22Rv1 (cell line): Measurements from ENCODE around the gene TNFAIP8L1.

ENCODE experiments used
- ZFX ChIP-seq: fragments of 450-650 bp; IDR thresholded peaks from 2 replicates; pipeline ENCODE4 v1.6.1; 2017; ENCODE audit warnings: antibody characterized with exemption, borderline replicate concordance
- TF ChIP-seq, protein P1 (sequence below): fragments of 450-650 bp; IDR thresholded peaks from 2 replicates; pipeline ENCODE4 v1.5.1; 2017; ENCODE audit warnings: mild to moderate bottlenecking

- TF ChIP-seq, protein P1, sequence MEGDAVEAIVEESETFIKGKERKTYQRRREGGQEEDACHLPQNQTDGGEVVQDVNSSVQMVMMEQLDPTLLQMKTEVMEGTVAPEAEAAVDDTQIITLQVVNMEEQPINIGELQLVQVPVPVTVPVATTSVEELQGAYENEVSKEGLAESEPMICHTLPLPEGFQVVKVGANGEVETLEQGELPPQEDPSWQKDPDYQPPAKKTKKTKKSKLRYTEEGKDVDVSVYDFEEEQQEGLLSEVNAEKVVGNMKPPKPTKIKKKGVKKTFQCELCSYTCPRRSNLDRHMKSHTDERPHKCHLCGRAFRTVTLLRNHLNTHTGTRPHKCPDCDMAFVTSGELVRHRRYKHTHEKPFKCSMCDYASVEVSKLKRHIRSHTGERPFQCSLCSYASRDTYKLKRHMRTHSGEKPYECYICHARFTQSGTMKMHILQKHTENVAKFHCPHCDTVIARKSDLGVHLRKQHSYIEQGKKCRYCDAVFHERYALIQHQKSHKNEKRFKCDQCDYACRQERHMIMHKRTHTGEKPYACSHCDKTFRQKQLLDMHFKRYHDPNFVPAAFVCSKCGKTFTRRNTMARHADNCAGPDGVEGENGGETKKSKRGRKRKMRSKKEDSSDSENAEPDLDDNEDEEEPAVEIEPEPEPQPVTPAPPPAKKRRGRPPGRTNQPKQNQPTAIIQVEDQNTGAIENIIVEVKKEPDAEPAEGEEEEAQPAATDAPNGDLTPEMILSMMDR: peak; percentile 45
- TF ChIP-seq ZFX: no peak
Measured at GRCh38 chr19:4589579-4590410, 49.5 kb upstream of the TNFAIP8L1 start.
